B cell (primary cell): Measurements from ENCODE around the gene CLSTN2. TPM values are rescaled to one million over a fixed set of nuclear protein-coding genes. Genes with fewer than 3 reads are reported as not detected.

Source experiments
- ATAC-seq: fragments of 200-7000 bp; cut with Tn5 transposase; one replicate; pipeline ENCODE4 v1.10.0; 2021; ENCODE audit warnings: low read depth, mild to moderate bottlenecking, moderate number of reproducible peaks, moderate library complexity
- CTCF ChIA-PET: fragments of 350-600 bp; sonication (Branson Sonifier 250); formaldehyde crosslinking; loops from one replicate; lab custom pipeline; 2021; ENCODE audit warnings: antibody characterized with exemption, inconsistent platforms; lab: Charles Lee
- POLR2A ChIA-PET: fragments of 350-600 bp; sonication (Branson Sonifier 250); formaldehyde crosslinking; loops from one replicate; lab custom pipeline; 2021; ENCODE audit warnings: antibody characterized with exemption; lab: Charles Lee
- DNase-seq: peaks from one replicate; pipeline ENCODE4 v3.0.0; 2013
- H2AFZ ChIP-seq: 2 replicates; pipeline ENCODE4 v1.6.1; 2012; ENCODE audit warnings: mild to moderate bottlenecking, low read depth, low read length; ENCODE audit not compliant: insufficient read depth, poor library complexity, severe bottlenecking
- H3K27ac ChIP-seq, 2 donors: 1 replicate in 1 of 2; 2 replicates in 1 of 2; pipeline ENCODE4 v1.5.1; 2012 to 2013; ENCODE audit warnings: low read length in 2 of 2, mild to moderate bottlenecking in 2 of 2, moderate library complexity in 1 of 2
- H3K27me3 ChIP-seq, 4 experiments: fragments of 200-600 bp in 1 of 4; sonication (generic) in 1 of 4; replicated peaks in 1 of 4; 1 replicate in 2 of 4; 2 replicates in 2 of 4; pipeline versions ENCODE4 v1.6.1 to v1.7.0; 2013 to 2016; ENCODE audit warnings: low read length in 3 of 4, mild to moderate bottlenecking in 2 of 4, mixed read lengths in 1 of 4, moderate library complexity in 1 of 4; ENCODE audit not compliant: insufficient read depth in 4 of 4, control insufficient read depth in 3 of 4; ENCODE audit errors: control extremely low read depth in 1 of 4
- H3K36me3 ChIP-seq, 2 experiments: replicated peaks in 1 of 2; 1 replicate in 1 of 2; 2 replicates in 1 of 2; pipeline versions ENCODE4 v1.6.1 to v1.7.1; 2013; ENCODE audit warnings: low read length in 1 of 2; ENCODE audit not compliant: insufficient read depth in 2 of 2, control insufficient read depth in 1 of 2; ENCODE audit errors: control extremely low read depth in 1 of 2, extremely low read depth in 1 of 2
- H3K4me1 ChIP-seq, 2 donors: fragments of 200-600 bp in 1 of 2; sonication (generic) in 1 of 2; 1 replicate in 1 of 2; 2 replicates in 1 of 2; pipeline versions ENCODE4 v1.5.1 to v1.6.1; 2013 to 2017; ENCODE audit warnings: low read length in 2 of 2; ENCODE audit not compliant: control insufficient read depth in 2 of 2, insufficient read depth in 2 of 2
- H3K4me2 ChIP-seq: replicated peaks from 2 replicates; pipeline ENCODE3; 2012; ENCODE audit warnings: mild to moderate bottlenecking, low read depth, low read length; ENCODE audit not compliant: poor library complexity, severe bottlenecking
- H3K4me3 ChIP-seq, 5 experiments: fragments of 200-600 bp in 1 of 5; sonication (generic) in 1 of 5; 1 replicate in 3 of 5; 2 replicates in 2 of 5; pipeline versions ENCODE4 v1.5.1 to v1.7.0; 2011 to 2016; ENCODE audit warnings: low read length in 4 of 5, mild to moderate bottlenecking in 4 of 5, low read depth in 2 of 5, control low read depth in 1 of 5, moderate library complexity in 1 of 5; ENCODE audit not compliant: insufficient read depth in 1 of 5; ENCODE audit errors: control extremely low read depth in 1 of 5, extremely low read depth in 1 of 5
- H3K79me2 ChIP-seq: fragments of 200-600 bp; sonication (generic); one replicate; pipeline ENCODE4 v1.6.0; 2016; ENCODE audit warnings: low read length; ENCODE audit not compliant: control insufficient read depth, insufficient read depth
- H3K9ac ChIP-seq: fragments of 200-600 bp; sonication (generic); 2 replicates; pipeline ENCODE4 v1.6.1; 2017; ENCODE audit warnings: mild to moderate bottlenecking, low read length, moderate library complexity
- H3K9me3 ChIP-seq, 3 donors: one replicate each; pipeline versions ENCODE4 v1.6.1 to v1.7.1; 2013; ENCODE audit warnings: low read length in 2 of 3; ENCODE audit not compliant: control insufficient read depth in 2 of 3, insufficient read depth in 1 of 3; ENCODE audit errors: control extremely low read depth in 1 of 3
- H4K20me1 ChIP-seq: 2 replicates; pipeline ENCODE4 v1.6.0; 2012; ENCODE audit warnings: mild to moderate bottlenecking, low read length; ENCODE audit not compliant: insufficient read depth, control insufficient read depth, poor library complexity, severe bottlenecking
- H3K27ac Mint-ChIP-seq: one replicate; pipeline ENCODE4 v1.8.0; 2021; ENCODE audit warnings: mixed read lengths
- H3K27me3 Mint-ChIP-seq: one replicate; pipeline ENCODE4 v1.8.0; 2021; ENCODE audit warnings: mixed read lengths
- H3K4me1 Mint-ChIP-seq: one replicate; pipeline ENCODE4 v1.8.0; 2021; ENCODE audit warnings: mixed read lengths
- H3K4me3 Mint-ChIP-seq: one replicate; pipeline ENCODE4 v1.8.0; 2021; ENCODE audit warnings: mixed read lengths
- H3K9me3 Mint-ChIP-seq: one replicate; pipeline ENCODE4 v1.8.0; 2022; ENCODE audit warnings: mixed read lengths; ENCODE audit not compliant: insufficient read depth
- CTCF ChIP-seq: fragments of 200-600 bp; IDR thresholded peaks from one replicate; pipeline ENCODE4 v1.8.0; 2022; ENCODE audit warnings: antibody characterized with exemption, mild to moderate bottlenecking
- EZH2 ChIP-seq: IDR thresholded peaks from 2 replicates; pipeline ENCODE4 v1.6.1; 2012; ENCODE audit warnings: borderline replicate concordance, low read depth, mild to moderate bottlenecking, moderate library complexity, low read length; ENCODE audit not compliant: insufficient read depth, poor library complexity, severe bottlenecking
- WGBS: methylation state at CpG from one replicate; pipeline ENCODE4 v1.1.5; 2013; ENCODE audit warnings: missing lambda C conversion rate; ENCODE audit not compliant: insufficient coverage; 5-methylcytosine and 5-hydroxymethylcytosine counted together
- intact Hi-C: fragments of 100-400 bp; cut with micrococcal nuclease; formaldehyde crosslinking; loops from one replicate; pipeline ENCODE4 v1.10.0; 2022
- polyA plus RNA-seq: library from polyadenylated mRNA; depleted of rRNA; stranded (reverse); fragments of >200 nt; gene quantifications from 2 replicates; pipeline ENCODE4 v1.2.3, GENCODE V29; 2012
- total RNA-seq, 2 donors: library from RNA; stranded (reverse); fragments of 120-200 nt in 1 of 2; gene quantifications; 1 replicate in 1 of 2; 2 replicates in 1 of 2; pipeline versions ENCODE4 v1.2.3 to v1.2.4, GENCODE V29; 2013 to 2022

The CLSTN2 gene
- total and polyA plus RNA-seq, 2 donors (not counting 1 experiment from before 2014, with no cell fraction given): not detected

GRCh38 chr3:140336465-140336864 lies 401.5 kb downstream of the CLSTN2 start:
- Histone ChIP-seq H3K9me3 (peaks cover 0 to 2% (median 0%) of the 10 kb centered on the region in 3 donors), H3K4me2 (no peak overlapping the region), H3K79me2 (no peaks in the 10 kb centered on the region), H3K27ac (no peak overlapping the region), H3K4me1 (no peaks in the 10 kb centered on the region), H4K20me1 (no peaks in the 10 kb centered on the region), H3K36me3 (no peaks in the 10 kb centered on the region), H3K27me3 (peaks cover 0 to 4% (median 0%) of the 10 kb centered on the region in 4 experiments), H3K4me3 (no peak overlapping the region), H2AFZ (no peak overlapping the region), H3K9ac (no peak overlapping the region)
- Mint-ChIP-seq H3K4me1 (peaks cover 2% of the 10 kb centered on the region), H3K27me3 (no peaks in the 10 kb centered on the region), H3K9me3 (no peaks in the 10 kb centered on the region), H3K27ac (no peak overlapping the region), H3K4me3 (no peak overlapping the region)
- ATAC-seq (no peak), DNase-seq (no peak)
- ChIA-PET POLR2A (no interaction called here), CTCF (no interaction called here)
- no CpG with 5 or more reads among the region's 3 CpGs for WGBS
- TF ChIP-seq CTCF: no peak
- no peak for TF ChIP-seq EZH2
- intact Hi-C loops: no loop called here

- 90% methylated on average over 5 of the region's 6 CpGs for WGBS
- Histone ChIP-seq H3K4me1 (no peaks in the 10 kb centered on the region), H3K27me3 (no peaks in the 10 kb centered on the region), H3K27ac (no peak overlapping the region), H3K79me2 (no peaks in the 10 kb centered on the region), H2AFZ (no peak overlapping the region), H3K9ac (no peak overlapping the region), H4K20me1 (no peaks in the 10 kb centered on the region), H3K4me2 (no peak overlapping the region), H3K36me3 (no peaks in the 10 kb centered on the region), H3K9me3 (peaks cover 0 to 2% (median 0%) of the 10 kb centered on the region in 3 donors), H3K4me3 (no peak overlapping the region)
- H3K4me3 Mint-ChIP-seq: no peak overlapping the region
- H3K27ac Mint-ChIP-seq: no peak overlapping the region
- DNase-seq (no peak), ATAC-seq (no peak)
- H3K9me3 Mint-ChIP-seq: no peaks in the 10 kb centered on the region
- TF ChIP-seq CTCF: no peak
- TF ChIP-seq EZH2: no peak
- ChIA-PET CTCF (no interaction called here), POLR2A (no interaction called here)
- intact Hi-C loops: no loop called here
- no peaks in the 10 kb centered on the region for H3K4me1 Mint-ChIP-seq
- H3K27me3 Mint-ChIP-seq: no peaks in the 10 kb centered on the region
Observed at GRCh38 chr3:140338916-140339315, 403.9 kb downstream of the CLSTN2 start.
